HG03045 (cell line): Measurements from ENCODE around the gene BTBD2.
"Not testable (repeated sequence)": the region's sequence is repeated elsewhere in the genome, so short reads cannot be mapped to it uniquely, and the experiment has no call there.

ENCODE experiments used
- ATAC-seq: cut with Tn5 transposase; IDR thresholded peaks from one replicate; pipeline ENCODE4 v1.9.1; 2021; ENCODE audit warnings: mild to moderate bottlenecking, moderate library complexity; ENCODE audit not compliant: unreplicated experiment

Gene BTBD2

DNA sequence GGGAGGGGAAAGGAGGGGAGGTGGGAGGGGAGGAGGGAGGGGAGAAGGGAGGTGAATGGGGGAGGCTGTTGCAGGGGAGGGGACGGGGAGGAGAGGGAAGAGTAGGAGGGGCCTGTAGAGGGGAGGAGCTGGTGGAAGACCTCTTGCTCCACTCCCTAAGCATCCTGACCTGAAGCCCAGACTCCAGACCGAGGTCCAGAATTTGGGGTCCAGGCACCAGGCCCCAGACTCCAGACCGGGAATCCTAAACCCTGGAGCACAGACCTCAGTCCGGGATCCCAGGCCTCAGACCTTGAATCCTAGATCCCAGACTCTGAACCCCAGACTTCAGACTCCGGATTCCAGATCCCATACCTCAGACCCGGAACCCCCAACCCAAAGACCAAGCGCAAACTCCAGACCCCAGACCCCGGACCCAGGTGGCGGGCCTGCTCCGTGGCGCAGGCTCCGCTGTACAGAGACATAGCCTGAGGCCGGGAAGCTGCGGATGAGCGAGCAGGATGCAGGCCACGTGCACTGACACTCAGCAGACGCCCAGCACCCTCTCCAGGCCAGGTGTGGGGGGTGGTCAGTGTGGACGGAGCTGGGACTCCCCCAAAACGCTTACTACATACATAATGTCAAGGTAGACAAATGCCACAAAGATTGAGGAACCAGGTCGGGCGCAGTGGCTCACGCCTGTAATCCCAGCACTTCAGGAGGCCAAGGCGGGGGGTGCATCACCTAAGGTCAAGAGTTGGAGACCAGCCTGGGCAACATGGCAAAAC, 710 bp upstream of the BTBD2 start:
- no peak for ATAC-seq

DNA sequence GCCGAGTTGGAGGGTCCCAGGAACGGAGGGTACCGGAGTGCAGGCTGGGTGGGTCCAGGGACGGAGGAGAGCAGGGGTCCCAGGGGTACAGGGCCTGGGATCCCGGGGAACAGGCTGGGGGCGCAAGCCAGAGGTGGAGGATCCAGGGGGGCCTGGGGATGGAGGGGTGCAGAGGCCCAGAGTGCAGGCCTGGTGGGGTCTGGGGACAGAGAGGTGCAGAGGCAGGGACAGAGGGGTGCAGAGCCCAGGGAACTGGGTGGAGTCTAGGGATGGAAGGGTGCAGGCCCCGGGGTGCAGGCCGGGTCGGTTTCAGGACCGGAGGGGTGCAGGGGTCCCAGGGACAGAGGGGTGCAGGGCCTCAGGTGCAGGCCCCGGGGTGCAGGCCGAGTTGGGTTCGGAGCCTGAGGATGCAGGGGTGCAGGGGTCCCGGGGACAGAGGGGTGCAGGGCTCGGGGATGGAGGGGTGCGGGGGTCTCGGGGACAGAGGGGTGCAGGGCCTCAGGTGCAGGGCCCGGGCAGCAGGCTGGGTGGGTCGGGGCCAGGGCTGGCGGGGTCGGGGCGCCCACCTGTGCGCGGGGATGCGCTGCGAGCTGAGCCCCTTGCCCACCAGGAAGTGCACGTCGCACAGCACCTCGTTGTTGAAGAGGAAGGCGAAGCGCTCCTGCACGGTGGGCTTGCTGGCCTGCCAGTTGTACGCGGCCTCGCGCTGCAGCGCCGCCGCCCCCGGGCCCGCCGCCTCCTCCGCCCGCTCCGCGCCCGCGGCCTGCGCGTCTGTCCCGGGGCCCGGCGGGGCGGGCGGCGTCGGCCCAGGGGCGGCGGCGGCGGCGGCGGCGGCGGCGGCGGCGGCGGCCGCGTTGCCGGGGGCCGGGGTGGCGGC, 545 bp downstream of the BTBD2 start:
- ATAC-seq, result no peak

DNA sequence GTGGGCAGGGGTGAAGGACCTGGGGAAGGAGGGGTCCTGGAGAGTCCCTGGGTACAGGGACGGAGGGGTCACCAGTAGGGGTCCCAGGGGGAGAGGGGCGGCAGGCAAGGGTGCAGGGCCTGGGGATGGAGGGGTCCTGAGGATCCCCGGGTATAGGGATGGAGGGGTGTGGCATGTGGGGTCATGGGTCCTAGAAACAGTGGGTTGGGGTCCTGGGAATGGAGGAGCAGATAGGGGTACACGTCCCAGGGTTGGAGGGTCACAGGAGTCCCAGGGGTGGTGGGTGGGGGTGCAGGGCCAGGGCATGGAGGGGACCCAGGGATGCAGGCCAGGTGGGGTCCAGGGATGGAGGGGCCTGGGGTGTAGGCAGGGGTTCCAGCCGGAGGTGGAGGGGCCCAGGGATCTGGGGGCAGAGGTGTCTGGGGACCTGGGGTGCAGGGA, 1.4 kb downstream of the BTBD2 start:
- ATAC-seq, result no peak

DNA sequence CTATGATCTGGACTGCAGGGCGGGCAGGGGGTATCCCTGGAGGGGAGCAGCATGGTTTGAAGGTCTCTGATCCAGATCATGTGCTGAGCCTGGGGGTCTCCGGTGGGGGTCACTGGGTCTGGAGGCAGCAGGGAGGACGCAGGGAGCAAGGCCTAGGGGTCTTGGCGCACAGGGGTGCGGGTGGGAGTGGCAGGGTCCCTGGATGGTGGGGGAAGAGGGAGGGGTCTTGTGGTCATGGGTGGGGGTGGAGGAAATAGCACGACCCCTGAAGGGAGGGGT, 1.9 kb downstream of the BTBD2 start:
- no peak for ATAC-seq

DNA sequence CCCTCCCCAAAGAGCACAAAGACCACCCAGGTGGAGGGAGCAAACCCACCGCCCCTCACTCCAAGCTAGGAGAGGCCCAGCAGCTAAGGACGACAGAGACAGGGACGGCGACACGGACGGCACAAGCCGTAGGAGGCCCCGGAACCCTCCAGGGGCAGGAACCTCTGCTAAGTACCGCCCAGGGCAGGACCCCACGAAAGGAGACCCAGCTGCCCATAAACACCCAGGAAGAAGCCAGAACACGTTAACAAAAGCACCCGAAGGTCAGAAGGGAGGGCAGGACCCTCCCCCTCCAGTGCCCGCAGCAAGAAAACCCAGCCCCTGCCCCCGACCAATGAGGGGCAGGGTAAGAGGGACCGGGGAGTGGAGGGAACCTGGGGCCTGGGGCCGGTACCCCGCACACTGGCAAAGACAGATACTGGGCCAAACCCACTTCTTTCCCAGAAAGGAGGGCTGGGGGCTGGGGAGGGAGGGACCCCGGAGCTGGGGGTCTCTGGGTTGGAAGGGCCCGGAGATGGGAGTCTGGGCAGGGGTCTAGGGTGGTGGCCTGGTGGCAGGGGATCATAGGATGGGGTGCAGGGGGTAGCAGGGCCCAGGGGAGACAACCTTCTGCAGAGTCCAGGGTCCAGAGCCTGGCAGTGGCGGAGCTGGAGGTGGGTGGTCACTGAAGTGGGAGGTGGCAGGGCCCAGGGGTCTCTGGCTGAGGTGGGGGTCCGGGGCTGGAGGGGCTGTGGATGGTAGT, 2.4 kb downstream of the BTBD2 start:
- no peak for ATAC-seq

DNA sequence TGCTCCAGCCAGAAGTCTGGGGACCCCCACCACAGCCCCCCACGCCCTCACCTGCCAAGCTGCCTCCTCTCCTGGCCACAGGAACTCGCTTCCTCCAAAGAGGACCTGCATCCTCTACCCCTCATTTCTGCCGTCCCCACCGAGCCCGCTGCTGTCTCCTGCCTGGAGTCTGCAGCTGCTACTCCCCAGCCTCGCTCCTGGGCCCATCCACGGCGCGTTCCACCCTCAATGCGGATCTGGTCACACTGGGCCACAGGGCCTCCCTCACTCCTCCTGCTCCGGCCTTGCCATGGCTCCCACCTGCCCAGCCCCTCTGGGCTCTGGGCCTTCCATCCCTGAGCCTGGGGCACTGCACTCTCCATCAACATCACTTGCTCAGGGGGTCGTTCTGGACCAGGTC, 4.3 kb downstream of the BTBD2 start:
- ATAC-seq, result no peak

DNA sequence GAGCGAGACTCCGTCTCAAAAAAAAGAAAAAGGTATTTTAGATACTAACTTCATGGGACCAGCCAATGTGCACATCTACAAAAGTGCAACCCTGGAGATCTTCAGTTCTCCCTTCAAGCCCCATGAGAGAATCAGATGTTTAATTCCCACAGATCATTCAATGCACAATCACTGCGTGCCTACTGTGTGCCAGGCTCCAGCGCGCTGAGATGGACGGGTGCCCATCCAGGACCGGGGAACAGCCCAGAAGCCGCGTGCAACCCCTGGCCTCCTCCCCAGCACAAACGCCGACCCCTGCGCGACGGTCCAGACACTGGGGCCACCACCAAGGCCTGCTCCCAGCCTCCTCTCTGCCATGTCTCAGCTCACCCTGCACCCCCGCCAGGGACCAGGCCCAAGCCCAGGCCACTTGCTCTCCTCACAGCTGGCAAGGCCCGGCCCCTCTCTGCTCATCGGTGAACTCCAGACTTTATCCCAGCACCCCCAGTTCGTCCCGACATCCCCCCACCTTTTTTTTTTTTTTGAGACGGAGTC, 5.3 kb downstream of the BTBD2 start:
- no peak for ATAC-seq

DNA sequence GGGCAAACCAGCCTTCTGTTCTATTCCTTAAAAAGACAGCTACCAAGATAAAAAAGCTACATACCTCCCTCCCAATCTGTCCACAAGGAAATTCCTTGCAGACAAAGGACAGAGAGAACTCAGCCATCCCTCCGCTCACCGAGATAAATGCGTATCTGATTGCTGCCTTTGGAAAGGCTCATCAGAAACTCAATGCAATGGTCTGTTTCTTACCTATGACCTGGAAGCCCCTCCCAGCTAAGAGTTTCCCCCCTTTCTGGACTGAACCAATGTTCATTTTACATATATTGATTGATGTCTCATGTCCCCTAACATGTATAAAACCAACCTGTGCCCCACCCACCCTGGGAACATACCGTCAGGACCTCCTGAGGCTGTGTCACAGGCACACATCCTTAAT, 11.6 kb downstream of the BTBD2 start:
- ATAC-seq, result no peak

DNA sequence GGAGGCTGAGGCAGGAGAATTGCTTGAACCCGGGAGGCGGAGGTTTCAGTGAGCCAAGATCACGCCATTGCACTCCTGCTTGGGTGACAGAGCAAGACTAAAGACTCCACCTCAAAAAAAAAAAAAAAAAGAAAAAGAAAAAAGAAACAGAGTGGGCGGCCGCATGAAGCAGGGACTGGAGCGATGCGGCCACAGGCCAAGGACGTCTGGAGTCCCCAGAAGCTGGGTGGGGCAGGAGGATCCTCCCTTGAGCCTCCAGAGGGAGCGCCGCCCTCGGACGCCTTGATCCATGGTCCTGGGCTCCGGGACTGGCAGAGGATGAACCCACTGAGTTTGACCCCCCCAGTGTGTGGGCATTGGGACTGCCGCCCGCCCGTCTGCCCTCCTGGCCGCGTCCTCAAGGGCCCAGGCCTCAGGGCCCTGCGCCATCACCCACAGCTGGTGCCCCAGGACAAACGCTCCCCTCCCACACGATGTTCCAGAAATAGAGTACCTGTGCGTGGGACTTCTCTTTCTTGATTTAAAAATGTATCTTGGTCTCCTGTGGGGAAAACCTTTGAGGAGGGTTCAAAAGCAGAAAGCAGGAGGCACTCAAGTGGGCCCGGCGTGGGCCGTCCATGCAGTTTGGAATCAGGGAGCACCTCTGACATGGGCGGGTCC, 15.5 kb downstream of the BTBD2 start:
- ATAC-seq, result no peak

DNA sequence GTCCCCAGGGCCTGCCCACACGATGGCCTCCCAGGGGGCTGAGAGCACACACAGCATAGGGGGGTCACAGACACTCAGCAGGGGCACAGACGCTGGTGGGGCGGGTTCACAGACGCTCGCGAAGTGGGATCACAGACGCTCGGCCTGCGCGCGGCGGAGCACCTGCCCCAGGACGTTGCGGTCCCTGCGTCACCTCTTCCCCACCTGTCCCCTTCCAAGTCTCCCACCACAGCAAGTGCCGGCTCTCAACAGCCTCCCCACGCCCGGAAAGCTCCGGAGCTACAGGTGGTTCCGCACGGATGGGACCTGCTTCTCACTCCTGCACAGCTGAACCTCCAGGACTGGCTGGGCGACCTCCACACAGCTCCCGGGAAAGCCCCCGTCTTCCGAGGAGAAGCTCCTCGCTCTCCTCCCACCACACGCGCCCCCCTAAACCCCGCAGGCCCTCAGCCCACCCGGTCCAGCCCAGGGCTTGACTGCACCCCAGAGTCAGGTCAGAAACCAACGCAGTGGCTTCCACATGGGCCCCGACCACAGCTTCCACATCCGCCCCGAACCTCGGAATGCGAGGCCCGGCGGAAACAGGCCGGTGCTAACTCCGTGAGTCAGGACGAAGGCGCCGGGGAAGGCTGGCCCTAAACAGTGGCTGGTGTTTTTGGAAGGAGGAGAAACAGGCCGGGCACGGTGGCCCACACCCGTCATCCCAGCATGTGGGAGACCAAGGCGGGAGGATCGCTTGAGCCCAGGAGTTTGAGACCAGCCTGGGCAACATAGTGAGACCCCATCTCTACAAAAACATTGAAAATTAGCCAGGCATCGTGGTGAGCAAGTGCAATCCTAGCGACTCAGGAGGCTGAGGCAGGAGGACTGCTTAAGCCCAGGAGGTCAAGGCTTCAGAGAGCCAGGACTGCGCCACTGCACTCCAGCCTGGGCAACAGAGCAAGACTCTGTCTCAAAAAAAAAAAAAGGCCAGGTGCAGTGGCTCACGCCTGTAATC, 16.5 kb downstream of the BTBD2 start:
- no peak for ATAC-seq

DNA sequence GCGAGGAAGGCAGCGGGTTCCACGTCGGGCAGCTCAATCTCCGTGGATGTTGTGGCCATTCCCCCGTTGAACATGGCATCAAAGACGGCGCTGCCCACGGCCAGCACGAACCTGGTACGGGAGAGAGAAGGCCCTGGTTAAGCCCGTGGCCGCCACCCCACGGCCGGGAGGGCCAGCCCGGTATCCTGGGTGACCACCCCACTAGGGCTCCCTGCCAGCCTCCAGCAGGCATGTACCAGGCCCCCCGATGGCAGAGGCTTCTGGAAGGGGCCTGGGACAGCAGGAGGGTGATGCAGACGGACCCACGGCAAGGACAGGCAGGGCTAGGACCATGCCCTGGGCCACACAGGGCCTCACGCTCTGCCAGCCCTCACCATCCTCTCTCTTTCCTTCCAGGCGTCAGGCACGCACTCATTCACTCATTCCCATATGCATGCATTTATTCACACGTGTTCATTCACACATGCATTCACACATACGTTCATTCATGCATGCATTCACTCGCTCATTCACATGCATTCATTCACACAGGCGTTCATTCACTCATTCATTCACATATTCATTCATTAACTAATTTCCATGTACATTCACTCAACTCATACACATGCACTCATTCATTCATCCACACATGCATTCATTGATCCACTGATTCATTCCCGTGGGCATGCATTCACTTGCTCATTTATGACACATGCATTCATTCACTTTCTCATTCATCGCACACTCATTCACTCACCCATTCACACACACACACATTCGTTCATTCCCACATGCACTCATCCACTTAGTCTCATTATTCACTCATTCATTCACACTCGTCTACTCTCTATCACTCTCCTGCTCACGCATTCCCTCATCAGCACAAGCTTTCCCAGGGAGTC, 17.9 kb downstream of the BTBD2 start:
- no peak for ATAC-seq

DNA sequence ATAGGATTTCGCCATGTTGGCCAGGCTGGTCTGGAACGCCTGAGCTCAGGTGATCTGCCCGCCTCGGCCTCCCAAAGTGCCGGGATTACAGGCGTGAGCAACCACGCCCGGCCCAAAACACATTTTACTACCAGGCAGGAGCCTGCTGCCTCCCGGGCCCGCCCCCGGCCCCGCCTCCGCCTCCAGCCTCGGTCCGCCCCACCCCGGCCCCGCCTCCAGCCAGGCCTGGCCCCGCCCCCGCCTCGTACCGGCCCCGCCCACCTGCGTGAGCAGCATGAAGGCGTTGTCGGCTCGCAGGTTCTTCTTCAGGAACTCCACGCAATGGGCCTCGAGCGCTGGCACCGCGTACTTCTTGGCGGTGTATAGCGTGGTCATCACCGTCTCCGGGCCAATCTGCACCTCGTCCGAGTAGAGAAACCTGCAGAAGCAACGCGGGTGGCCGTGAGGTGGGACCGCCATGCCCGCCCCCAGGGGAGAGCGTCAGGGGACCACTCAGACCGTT, 22.7 kb downstream of the BTBD2 start:
- ATAC-seq, result no peak

DNA sequence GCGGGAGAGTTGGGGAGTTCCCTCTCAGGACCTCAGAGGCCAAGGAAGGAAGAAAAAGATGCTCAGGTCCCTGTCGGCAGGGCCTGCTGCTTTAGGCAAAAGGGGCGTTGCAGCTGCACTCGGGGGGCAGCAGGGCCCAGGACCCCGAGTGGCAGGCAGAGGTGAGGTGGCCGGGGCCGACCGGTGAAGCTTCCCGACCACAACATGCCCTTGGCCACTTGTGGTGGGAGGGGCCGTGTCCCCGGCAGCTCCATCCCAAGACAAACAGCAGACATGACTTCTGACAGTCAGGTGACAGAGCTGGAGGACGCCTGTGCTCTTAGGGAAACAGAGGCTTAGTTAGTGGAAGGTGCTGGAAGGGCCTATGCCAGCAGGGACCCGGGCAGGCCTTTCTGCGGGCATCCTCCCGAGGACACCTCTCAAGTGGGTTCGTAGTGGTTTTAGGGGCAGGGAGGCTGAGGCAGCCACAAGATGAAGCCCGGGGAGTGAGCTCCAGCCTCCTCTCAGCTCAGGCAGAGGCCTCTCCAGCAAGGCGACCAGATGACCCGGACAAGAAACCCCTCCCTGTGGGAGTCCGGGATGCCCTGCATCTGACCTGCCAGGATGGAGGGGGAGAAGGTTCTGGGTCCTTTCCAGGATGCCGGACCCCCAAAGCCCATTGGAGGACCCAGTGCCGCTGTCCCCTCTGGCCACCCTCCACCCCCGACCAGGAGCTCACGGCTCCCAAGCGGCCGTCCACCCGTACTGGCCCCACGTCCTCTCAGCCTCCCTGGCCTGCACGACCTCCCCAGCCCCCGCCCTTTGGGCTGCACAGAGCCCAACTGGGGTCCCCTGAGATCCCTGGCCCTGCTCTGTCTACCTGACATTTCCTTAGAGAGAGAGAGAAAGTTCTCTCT, 24.2 kb downstream of the BTBD2 start:
- no peak for ATAC-seq

DNA sequence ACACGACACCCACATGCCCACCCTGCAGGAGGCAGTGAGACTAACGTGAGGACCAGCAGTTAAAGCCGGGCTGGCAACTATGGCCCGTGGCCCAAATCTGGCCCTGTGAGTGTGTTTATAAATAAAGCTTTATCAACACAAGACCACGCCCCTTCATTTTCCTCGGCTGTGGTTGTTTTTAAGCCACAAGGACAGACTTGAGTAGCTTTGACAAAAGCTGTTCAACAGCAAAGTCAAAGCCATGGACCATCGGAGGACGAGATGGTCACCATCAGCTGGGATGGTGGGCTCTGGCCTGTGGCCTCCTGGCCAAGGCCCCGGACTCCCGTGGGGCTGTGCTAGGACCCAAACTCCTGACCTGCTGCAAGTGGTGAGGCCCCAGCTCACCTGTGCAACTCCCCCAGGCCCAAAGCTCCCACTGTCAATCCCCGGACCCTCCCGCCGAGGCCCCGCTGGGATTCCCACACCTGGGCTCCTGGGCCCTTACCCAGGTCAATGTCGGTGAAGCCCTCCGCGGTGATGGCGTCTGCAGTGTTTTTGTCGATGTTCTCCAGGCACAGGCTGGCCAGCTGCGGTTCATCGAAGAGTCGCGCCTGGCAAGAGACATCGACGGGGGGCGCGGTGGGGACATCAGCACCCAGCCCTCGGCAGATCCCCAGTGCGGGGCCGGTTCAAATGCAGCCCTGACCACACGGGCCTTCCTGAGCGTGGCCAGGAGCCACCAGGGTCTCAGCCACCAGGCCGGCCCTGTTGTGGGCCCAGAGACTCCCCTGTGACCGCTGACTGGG, 25.1 kb downstream of the BTBD2 start:
- no peak for ATAC-seq

DNA sequence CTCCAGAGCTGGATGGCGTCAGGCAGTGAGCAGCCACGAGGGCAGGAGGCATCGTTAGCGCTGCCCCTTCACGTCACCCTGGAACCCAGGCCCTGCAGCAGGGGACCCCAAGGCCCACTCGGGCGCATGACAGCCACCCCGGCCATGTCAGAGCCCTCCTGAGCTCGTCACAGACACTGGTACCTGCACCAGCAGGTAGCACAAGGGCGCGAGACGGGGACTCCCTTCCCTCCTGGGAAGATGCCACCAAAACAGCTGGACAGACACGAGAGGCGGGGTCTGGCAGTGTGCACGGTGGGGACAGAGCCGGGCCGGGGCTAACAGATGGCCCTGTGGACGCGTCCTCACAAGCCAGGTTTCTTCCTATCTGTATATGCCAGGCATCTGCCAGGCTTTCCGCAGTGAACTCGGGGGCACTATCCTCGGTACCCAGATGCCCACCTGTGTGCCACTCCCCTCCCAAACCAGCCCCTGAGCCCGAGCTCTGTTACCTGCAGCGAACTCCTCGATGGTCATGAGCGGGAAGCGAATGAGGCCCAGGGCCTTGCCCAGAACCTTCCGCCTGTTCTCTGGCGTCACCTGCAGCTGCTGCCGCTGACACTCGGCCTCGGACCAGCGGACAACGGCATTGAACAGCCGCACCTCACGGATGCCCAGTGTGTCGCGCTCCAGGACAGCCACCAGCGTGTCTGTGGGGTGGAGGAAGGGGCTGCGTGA, 25.8 kb downstream of the BTBD2 start:
- no peak for ATAC-seq

DNA sequence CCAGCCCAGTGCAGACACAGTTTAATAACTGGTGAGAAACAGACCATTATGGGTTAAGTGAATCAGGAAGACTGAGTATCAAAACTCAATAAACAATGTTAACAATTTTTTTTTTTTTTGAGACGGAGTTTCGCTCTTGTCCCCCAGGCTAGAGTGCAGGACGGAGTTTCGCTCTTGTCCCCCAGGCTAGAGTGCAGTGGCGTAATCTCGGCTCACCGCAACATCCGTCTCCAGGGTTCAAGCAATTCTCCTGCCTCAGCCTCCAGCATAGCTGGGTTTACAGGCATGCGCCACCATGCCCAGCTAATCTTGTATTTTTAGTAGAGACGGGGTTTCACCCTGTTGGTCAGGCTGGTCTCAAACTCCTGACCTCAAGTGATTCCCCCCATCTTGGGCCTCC, 27.1 kb downstream of the BTBD2 start:
- ATAC-seq, result not testable (repeated sequence)
